ENCODE results near the gene ARGFX. TPM values are rescaled to one million over a fixed set of nuclear protein-coding genes. Genes with fewer than 3 reads are reported as not detected.

ARGFX gene
- total and polyA plus RNA-seq, 2 of the 13 experiments (the other 11 are each of a cell fraction or from before 2014, with no cell fraction given) = not detected

DNA sequence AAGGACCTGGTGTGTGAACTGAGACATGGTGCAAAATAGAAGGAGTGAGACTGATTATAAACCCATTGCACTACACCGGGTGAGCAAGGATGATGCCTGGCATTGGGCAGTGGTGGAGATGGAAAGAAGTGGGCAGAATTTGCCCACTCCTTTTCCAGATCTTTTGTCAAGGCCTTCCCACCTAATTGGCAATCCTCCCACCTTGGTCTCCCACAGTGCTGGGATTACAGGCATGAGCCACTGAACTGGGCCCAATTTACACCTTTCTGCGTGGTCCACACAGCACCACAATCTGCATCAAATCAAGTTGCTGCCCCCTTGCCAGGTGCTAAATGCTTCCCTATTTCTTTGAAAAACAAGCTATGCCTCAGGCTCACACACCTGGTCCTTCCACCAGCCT is 30.8 kb downstream of the ARGFX start (continued):
- TF ChIP-seq, protein P1, sequence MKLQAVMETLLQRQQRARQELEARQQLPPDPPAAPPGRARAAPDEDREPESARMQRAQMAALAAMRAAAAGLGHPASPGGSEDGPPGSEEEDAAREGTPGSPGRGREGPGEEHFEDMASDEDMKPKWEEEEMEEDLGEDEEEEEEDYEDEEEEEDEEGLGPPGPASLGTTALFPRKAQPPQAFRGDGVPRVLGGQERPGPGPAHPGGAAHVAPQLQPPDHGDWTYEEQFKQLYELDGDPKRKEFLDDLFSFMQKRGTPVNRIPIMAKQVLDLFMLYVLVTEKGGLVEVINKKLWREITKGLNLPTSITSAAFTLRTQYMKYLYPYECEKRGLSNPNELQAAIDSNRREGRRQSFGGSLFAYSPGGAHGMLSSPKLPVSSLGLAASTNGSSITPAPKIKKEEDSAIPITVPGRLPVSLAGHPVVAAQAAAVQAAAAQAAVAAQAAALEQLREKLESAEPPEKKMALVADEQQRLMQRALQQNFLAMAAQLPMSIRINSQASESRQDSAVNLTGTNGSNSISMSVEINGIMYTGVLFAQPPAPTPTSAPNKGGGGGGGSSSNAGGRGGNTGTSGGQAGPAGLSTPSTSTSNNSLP (IDR thresholded peaks at IDR 0.05; ENCODE audit: low read depth, low read length) = no peak
- no peak for TF ChIP-seq JUN (CRISPR knock-in tag; IDR thresholded peaks at IDR 0.05)
- no peak for TF ChIP-seq REPIN1 (CRISPR knock-in tag; IDR thresholded peaks at IDR 0.05; ENCODE audit: borderline replicate concordance, low read depth)
- TF ChIP-seq ZNF703 (CRISPR knock-in tag; IDR thresholded peaks at IDR 0.05; ENCODE audit: borderline replicate concordance) = no peak
- TF ChIP-seq, protein P2, sequence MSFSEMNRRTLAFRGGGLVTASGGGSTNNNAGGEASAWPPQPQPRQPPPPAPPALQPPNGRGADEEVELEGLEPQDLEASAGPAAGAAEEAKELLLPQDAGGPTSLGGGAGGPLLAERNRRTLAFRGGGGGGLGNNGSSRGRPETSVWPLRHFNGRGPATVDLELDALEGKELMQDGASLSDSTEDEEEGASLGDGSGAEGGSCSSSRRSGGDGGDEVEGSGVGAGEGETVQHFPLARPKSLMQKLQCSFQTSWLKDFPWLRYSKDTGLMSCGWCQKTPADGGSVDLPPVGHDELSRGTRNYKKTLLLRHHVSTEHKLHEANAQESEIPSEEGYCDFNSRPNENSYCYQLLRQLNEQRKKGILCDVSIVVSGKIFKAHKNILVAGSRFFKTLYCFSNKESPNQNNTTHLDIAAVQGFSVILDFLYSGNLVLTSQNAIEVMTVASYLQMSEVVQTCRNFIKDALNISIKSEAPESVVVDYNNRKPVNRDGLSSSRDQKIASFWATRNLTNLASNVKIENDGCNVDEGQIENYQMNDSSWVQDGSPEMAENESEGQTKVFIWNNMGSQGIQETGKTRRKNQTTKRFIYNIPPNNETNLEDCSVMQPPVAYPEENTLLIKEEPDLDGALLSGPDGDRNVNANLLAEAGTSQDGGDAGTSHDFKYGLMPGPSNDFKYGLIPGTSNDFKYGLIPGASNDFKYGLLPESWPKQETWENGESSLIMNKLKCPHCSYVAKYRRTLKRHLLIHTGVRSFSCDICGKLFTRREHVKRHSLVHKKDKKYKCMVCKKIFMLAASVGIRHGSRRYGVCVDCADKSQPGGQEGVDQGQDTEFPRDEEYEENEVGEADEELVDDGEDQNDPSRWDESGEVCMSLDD (CRISPR knock-in tag; IDR thresholded peaks at IDR 0.05; ENCODE audit: borderline replicate concordance) = no peak
- no peak for TF ChIP-seq HMG20B (CRISPR knock-in tag; conservative IDR thresholded peaks at IDR 0.05)
- no peak for TF ChIP-seq TAF15 (IDR thresholded peaks at IDR 0.05; ENCODE audit: low read depth, low read length, poor library complexity, severe bottlenecking)
- TF ChIP-seq ZSCAN30 (CRISPR knock-in tag; IDR thresholded peaks at IDR 0.05) = no peak
- no peak for TF ChIP-seq ZNF136 (CRISPR knock-in tag; IDR thresholded peaks at IDR 0.05; ENCODE audit: low read depth)
- TF ChIP-seq ZNF431 (CRISPR knock-in tag; IDR thresholded peaks at IDR 0.05; ENCODE audit: borderline replicate concordance, low read depth) = no peak

Measured in HepG2 (cell line).